ENCODE results near the gene FGGY.
"Not testable (repeated sequence)": the region's sequence is repeated elsewhere in the genome, so short reads cannot be mapped to it uniquely, and the experiment has no call there.

The FGGY gene

GRCh38 chr1:59474496-59474895 lies 177.6 kb downstream of the FGGY start:
- no peak for DNase-seq (ENCODE audit: extremely low read depth in 1 of 2, low read depth in 1 of 2)

GRCh38 chr1:59475737-59476136 lies 178.8 kb downstream of the FGGY start:
- no peak for DNase-seq (ENCODE audit: extremely low read depth in 1 of 2, low read depth in 1 of 2)

GRCh38 chr1:59477286-59477685 lies 180.4 kb downstream of the FGGY start:
- peak; percentile 62 to 75 for DNase-seq (ENCODE audit: extremely low read depth in 1 of 2, low read depth in 1 of 2)

- DNase-seq (ENCODE audit: extremely low read depth in 1 of 2, low read depth in 1 of 2) = no peak
Observed at GRCh38 chr1:59477867-59478266, 181.0 kb downstream of the FGGY start.

- no peak for DNase-seq (ENCODE audit: extremely low read depth in 1 of 2, low read depth in 1 of 2)
Observed at GRCh38 chr1:59478822-59479221, 181.9 kb downstream of the FGGY start.

GRCh38 chr1:59480188-59480888 lies 183.4 kb downstream of the FGGY start:
- DNase-seq (ENCODE audit: extremely low read depth in 1 of 2, low read depth in 1 of 2) = no peak

GRCh38 chr1:59481881-59482505 lies 185.1 kb downstream of the FGGY start:
- DNase-seq (ENCODE audit: extremely low read depth in 1 of 2, low read depth in 1 of 2) = no peak

GRCh38 chr1:59482986-59483385 lies 186.1 kb downstream of the FGGY start:
- no peak for DNase-seq (ENCODE audit: extremely low read depth in 1 of 2, low read depth in 1 of 2)

- DNase-seq (ENCODE audit: extremely low read depth in 1 of 2, low read depth in 1 of 2) = no peak
Observed at GRCh38 chr1:59484096-59484495, 187.2 kb downstream of the FGGY start.

- no peak for DNase-seq (ENCODE audit: extremely low read depth in 1 of 2, low read depth in 1 of 2)
Observed at GRCh38 chr1:59485171-59485570, 188.3 kb downstream of the FGGY start.

GRCh38 chr1:59485949-59486348 lies 189.1 kb downstream of the FGGY start:
- no peak for DNase-seq (ENCODE audit: extremely low read depth in 1 of 2, low read depth in 1 of 2)

GRCh38 chr1:59486615-59487014 lies 189.7 kb downstream of the FGGY start:
- no peak for DNase-seq (ENCODE audit: extremely low read depth in 1 of 2, low read depth in 1 of 2)

- no peak for DNase-seq (ENCODE audit: extremely low read depth in 1 of 2, low read depth in 1 of 2)
Observed at GRCh38 chr1:59487335-59488031, 190.6 kb downstream of the FGGY start.

- no peak for DNase-seq (ENCODE audit: extremely low read depth in 1 of 2, low read depth in 1 of 2)
Observed at GRCh38 chr1:59492500-59492899, 195.6 kb downstream of the FGGY start.

- no peak for DNase-seq (ENCODE audit: extremely low read depth in 1 of 2, low read depth in 1 of 2)
Observed at GRCh38 chr1:59494145-59494833, 197.4 kb downstream of the FGGY start.

GRCh38 chr1:59496156-59496555 lies 199.3 kb downstream of the FGGY start:
- DNase-seq (ENCODE audit: extremely low read depth in 1 of 2, low read depth in 1 of 2) = not testable (repeated sequence)

- no peak for DNase-seq (ENCODE audit: extremely low read depth in 1 of 2, low read depth in 1 of 2)
Observed at GRCh38 chr1:59497616-59498015, 200.7 kb downstream of the FGGY start.

- DNase-seq (ENCODE audit: extremely low read depth in 1 of 2, low read depth in 1 of 2) = no peak
Observed at GRCh38 chr1:59498640-59499039, 201.7 kb downstream of the FGGY start.

- DNase-seq (ENCODE audit: extremely low read depth in 1 of 2, low read depth in 1 of 2) = no peak
Observed at GRCh38 chr1:59499273-59499942, 202.5 kb downstream of the FGGY start.

GRCh38 chr1:59499943-59500569 lies 203.2 kb downstream of the FGGY start:
- DNase-seq (ENCODE audit: extremely low read depth in 1 of 2, low read depth in 1 of 2) = no peak
